Keratinocyte (primary cell): ENCODE measurements around the gene RCAN3.

Source experiments
- CTCF ChIP-seq, 3 experiments: IDR thresholded peaks in 1 of 3; conservative IDR thresholded peaks in 1 of 3; optimal IDR thresholded peaks in 1 of 3; 2 replicates in 2 of 3; 3 replicates in 1 of 3; pipeline versions ENCODE3 to v1.5.1; 2011; ENCODE audit warnings: low read length in 3 of 3, mild to moderate bottlenecking in 3 of 3, moderate library complexity in 2 of 3, control low read depth in 1 of 3, inconsistent platforms in 1 of 3; ENCODE audit not compliant: insufficient read depth in 2 of 3; ENCODE audit errors: extremely low read depth in 1 of 3
- EZH2 ChIP-seq: IDR thresholded peaks from one replicate; pipeline ENCODE4 v1.6.1; 2012; ENCODE audit warnings: inconsistent platforms, mild to moderate bottlenecking, low read length, moderate library complexity

- no peak for TF ChIP-seq CTCF (optimal IDR thresholded peaks at IDR 0.05 in 1 of 3, IDR thresholded peaks at IDR 0.05 in 1 of 3, conservative IDR thresholded peaks at IDR 0.05 in 1 of 3; ENCODE audit: extremely low read depth in 1 of 3, insufficient read depth in 2 of 3, low read length in 3 of 3)
- TF ChIP-seq EZH2, result no peak
These were observed 54.6 kb downstream of the RCAN3 start for GRCh38 chr1:24557220-24557619.
